WTC11 (cell line): Measurements from ENCODE around the gene ARHGAP8.

Experiments
- ATF2 ChIP-seq: sonication (generic); formaldehyde crosslinking; IDR thresholded peaks from 2 replicates; pipeline ENCODE4 v1.8.1; 2022; ENCODE audit warnings: low read depth, missing genetic modification reagents, borderline replicate concordance
- CTCF ChIP-seq: fragments of 200-600 bp; IDR thresholded peaks from 2 replicates; pipeline ENCODE4 v1.8.0; 2022; ENCODE audit warnings: antibody characterized with exemption
- E2F5 ChIP-seq: sonication (generic); formaldehyde crosslinking; IDR thresholded peaks from 2 replicates; pipeline ENCODE4 v1.8.1; 2022; ENCODE audit warnings: mild to moderate bottlenecking, moderate library complexity, missing genetic modification reagents
- IRF1 ChIP-seq: sonication (generic); formaldehyde crosslinking; IDR thresholded peaks from 2 replicates; pipeline ENCODE4 v1.8.0; 2023; ENCODE audit warnings: missing genetic modification reagents
- IRF2 ChIP-seq: sonication (generic); formaldehyde crosslinking; IDR thresholded peaks from 2 replicates; pipeline ENCODE4 v1.8.0; 2022; ENCODE audit warnings: low read depth, missing genetic modification reagents, borderline replicate concordance
- JUN ChIP-seq: sonication (generic); formaldehyde crosslinking; IDR thresholded peaks from 2 replicates; pipeline ENCODE4 v1.8.0; 2023; ENCODE audit warnings: mild to moderate bottlenecking, missing genetic modification reagents
- NFATC4 ChIP-seq: fragments of 250-450 bp; sonication (Bioruptor Pico); IDR thresholded peaks from 2 replicates; pipeline ENCODE4 v1.9.0; 2021; ENCODE audit warnings: mild to moderate bottlenecking
- NR2C2 ChIP-seq: sonication (generic); formaldehyde crosslinking; IDR thresholded peaks from 2 replicates; pipeline ENCODE4 v1.8.0; 2022; ENCODE audit warnings: mild to moderate bottlenecking, missing genetic modification reagents
- OVOL2 ChIP-seq: fragments of 250-450 bp; sonication (Bioruptor Pico); IDR thresholded peaks from 2 replicates; pipeline ENCODE4 v1.9.0; 2021; ENCODE audit warnings: mild to moderate bottlenecking, borderline replicate concordance
- PRRX2 ChIP-seq: fragments of 250-450 bp; sonication (Bioruptor Pico); IDR thresholded peaks from 2 replicates; pipeline ENCODE4 v1.8.0; 2021; ENCODE audit warnings: mild to moderate bottlenecking
- ZNF138 ChIP-seq: sonication (generic); formaldehyde crosslinking; conservative IDR thresholded peaks from 2 replicates; pipeline ENCODE4 v1.8.1; 2022; ENCODE audit warnings: mild to moderate bottlenecking, moderate library complexity, missing genetic modification reagents
- ZNF423 ChIP-seq: fragments of 250-450 bp; sonication (Bioruptor Pico); IDR thresholded peaks from 2 replicates; pipeline ENCODE4 v2.1.2; 2022; ENCODE audit warnings: mild to moderate bottlenecking, moderate library complexity

- TF ChIP-seq IRF2: no peak
- no peak for TF ChIP-seq CTCF
- TF ChIP-seq NR2C2 (CRISPR knock-in tag): no peak
- TF ChIP-seq ZNF138 (CRISPR knock-in tag): no peak
- TF ChIP-seq OVOL2 (CRISPR knock-in tag): no peak
- TF ChIP-seq JUN (CRISPR knock-in tag): no peak
- TF ChIP-seq ATF2: no peak
- no peak for TF ChIP-seq PRRX2 (CRISPR knock-in tag)
- TF ChIP-seq NFATC4 (CRISPR knock-in tag): no peak
- no peak for TF ChIP-seq ZNF423 (CRISPR knock-in tag)
- no peak for TF ChIP-seq IRF1 (CRISPR knock-in tag)
- no peak for TF ChIP-seq E2F5 (CRISPR knock-in tag)
These were observed 98.6 kb downstream of the ARHGAP8 start for GRCh38 chr22:44850946-44851345.
